Caco-2 (cell line): Measurements from ENCODE around the gene NXPH4. TPM values are rescaled to one million over a fixed set of nuclear protein-coding genes. Genes with fewer than 3 reads are reported as not detected.

ENCODE experiments used
- BruUV-seq: library from RNA; stranded (reverse); fragments of 400-500 nt; replicated peaks from 2 replicates; lab custom pipeline; 2021; lab: Mats Ljungman, UMichigan
- CTCF ChIA-PET: fragments of 300-600 bp; sonication (Branson Sonifier 250); formaldehyde crosslinking; loops from one replicate; lab custom pipeline; 2022; ENCODE audit warnings: antibody characterized with exemption; lab: Charles Lee
- POLR2A ChIA-PET: fragments of 300-600 bp; sonication (Branson Sonifier 250); formaldehyde crosslinking; loops from one replicate; lab custom pipeline; 2022; ENCODE audit warnings: antibody characterized with exemption; lab: Charles Lee
- DNase-seq, 2 experiments: peaks; one replicate each; pipeline versions ENCODE4 v3.0.0 to v3.0.0-alpha.2; 2020 to 2022
- H3K27me3 ChIP-seq: replicated peaks from 2 replicates; pipeline ENCODE4 v1.6.0; 2011; ENCODE audit warnings: low read length; ENCODE audit not compliant: control insufficient read depth, insufficient read depth
- H3K36me3 ChIP-seq: 2 replicates; pipeline ENCODE4 v1.5.1; 2011; ENCODE audit warnings: low read length; ENCODE audit not compliant: control insufficient read depth, insufficient read depth
- H3K4me1 ChIP-seq: fragments of 250-450 bp; sonication (Bioruptor Pico); 2 replicates; pipeline ENCODE4 v1.5.1; 2020; ENCODE audit warnings: mild to moderate bottlenecking
- H3K4me3 ChIP-seq: 2 replicates; pipeline ENCODE4 v1.5.1; 2011; ENCODE audit warnings: low read depth, mild to moderate bottlenecking, control low read depth, low read length
- H3K9me3 ChIP-seq: fragments of 250-450 bp; sonication (Bioruptor Pico); 2 replicates; pipeline ENCODE4 v1.5.1; 2020; ENCODE audit warnings: mild to moderate bottlenecking, moderate library complexity
- H3K27ac Mint-ChIP-seq: one replicate; pipeline ENCODE4 v1.8.0; 2022; ENCODE audit warnings: mixed read lengths; ENCODE audit not compliant: unreplicated experiment
- H3K27me3 Mint-ChIP-seq: one replicate; pipeline ENCODE4 v1.8.0; 2022; ENCODE audit warnings: mixed read lengths; ENCODE audit not compliant: insufficient read depth, unreplicated experiment
- H3K36me3 Mint-ChIP-seq: one replicate; pipeline ENCODE4 v1.8.0; 2022; ENCODE audit warnings: mild to moderate bottlenecking, mixed read lengths; ENCODE audit not compliant: insufficient read depth, unreplicated experiment
- H3K4me1 Mint-ChIP-seq: one replicate; pipeline ENCODE4 v1.8.0; 2022; ENCODE audit warnings: low read depth, mixed read lengths; ENCODE audit not compliant: unreplicated experiment
- H3K4me3 Mint-ChIP-seq: one replicate; pipeline ENCODE4 v1.8.0; 2022; ENCODE audit warnings: mild to moderate bottlenecking, moderate library complexity, mixed read lengths; ENCODE audit not compliant: unreplicated experiment
- H3K9me3 Mint-ChIP-seq: one replicate; pipeline ENCODE4 v1.8.0; 2022; ENCODE audit warnings: mixed read lengths; ENCODE audit not compliant: unreplicated experiment
- CTCF ChIP-seq, 2 experiments: fragments of 200-600 bp in 1 of 2; IDR thresholded peaks; 1 replicate in 1 of 2; 2 replicates in 1 of 2; pipeline versions ENCODE4 v1.5.1 to v1.8.0; 2011 to 2022; ENCODE audit warnings: antibody characterized with exemption in 1 of 2, control low read depth in 1 of 2, inconsistent platforms in 1 of 2, low read depth in 1 of 2, low read length in 1 of 2, mild to moderate bottlenecking in 1 of 2, moderate library complexity in 1 of 2; ENCODE audit not compliant: insufficient read depth in 1 of 2, severe bottlenecking in 1 of 2, unreplicated experiment in 1 of 2
- intact Hi-C: fragments of 100-400 bp; cut with micrococcal nuclease; formaldehyde crosslinking; loops from one replicate; pipeline ENCODE4 v1.10.0; 2022; ENCODE audit not compliant: unreplicated experiment
- total RNA-seq: library from RNA; stranded (reverse); gene quantifications from 2 replicates; pipeline ENCODE4 v1.2.3, GENCODE V29; 2022

Gene NXPH4
- total RNA-seq, 1 experiment from 2014 or later, result 10.0 TPM

GRCh38 chr12:57240066-57240921 lies 23.7 kb downstream of the NXPH4 start:
- H3K36me3 Mint-ChIP-seq, result peaks cover 63% of the 10 kb centered on the region
- intact Hi-C loops, result no loop called here
- POLR2A ChIA-PET, result interaction anchor here (0.5 to 3.3 kb wide), 5 partner anchors 11 to 240 kb away, joined by 3 to 36 read pairs (median 5); partner anchors contain the start of genes INHBE and SHMT2
- peaks cover 19% of the 10 kb centered on the region for H3K4me1 ChIP-seq
- peak in 1 of 2 experiments; percentile 0 for TF ChIP-seq CTCF (IDR thresholded peaks at IDR 0.05; ENCODE audit: insufficient read depth in 1 of 2, low read depth in 1 of 2, low read length in 1 of 2, severe bottlenecking in 1 of 2, unreplicated experiment in 1 of 2)
- peak overlapping the region; percentile 79 for H3K4me3 Mint-ChIP-seq
- TSS peak; percentile 55 for BruUV-seq
- peak overlapping the region; percentile 35 for H3K4me3 ChIP-seq
- H3K9me3 ChIP-seq, result no peaks in the 10 kb centered on the region
- peaks cover 9% of the 10 kb centered on the region for H3K27me3 ChIP-seq
- H3K27ac Mint-ChIP-seq, result peak overlapping the region; percentile 45
- DNase-seq, result peak; percentile 63 to 64
- H3K9me3 Mint-ChIP-seq, result no peaks in the 10 kb centered on the region
- peaks cover 7% of the 10 kb centered on the region for H3K27me3 Mint-ChIP-seq
- CTCF ChIA-PET, result interaction anchor here (0.7 to 6.4 kb wide), 7 partner anchors 11 to 219 kb away, joined by 3 to 80 read pairs (median 4); partner anchors contain the start of genes GLI1 and SHMT2
- H3K4me1 Mint-ChIP-seq, result peaks cover 43% of the 10 kb centered on the region
- H3K36me3 ChIP-seq, result no peaks in the 10 kb centered on the region

- ChIA-PET POLR2A (interaction anchor here (0.5 to 3.3 kb wide), 2 partner anchors 11 to 214 kb away, joined by 5 to 36 read pairs; partner anchors contain the start of genes INHBE and SHMT2), CTCF (interaction anchor here (0.5 to 6.4 kb wide), 5 partner anchors 11 to 212 kb away, joined by 3 to 80 read pairs (median 4); partner anchors contain the start of gene SHMT2)
- H3K4me3 ChIP-seq, result peak overlapping the region; percentile 35
- no peaks in the 10 kb centered on the region for H3K36me3 ChIP-seq
- peaks cover 19% of the 10 kb centered on the region for H3K4me1 ChIP-seq
- H3K4me3 Mint-ChIP-seq, result peak overlapping the region; percentile 79
- H3K9me3 Mint-ChIP-seq, result no peaks in the 10 kb centered on the region
- H3K9me3 ChIP-seq, result no peaks in the 10 kb centered on the region
- H3K4me1 Mint-ChIP-seq, result peaks cover 43% of the 10 kb centered on the region
- DNase-seq, result peak in 1 of 2 experiments; percentile 47
- intact Hi-C loops, result no loop called here
- peaks cover 9% of the 10 kb centered on the region for H3K27me3 ChIP-seq
- peaks cover 56% of the 10 kb centered on the region for H3K36me3 Mint-ChIP-seq
- peak overlapping the region; percentile 44 for H3K27ac Mint-ChIP-seq
- H3K27me3 Mint-ChIP-seq, result peaks cover 7% of the 10 kb centered on the region
- TF ChIP-seq CTCF (IDR thresholded peaks at IDR 0.05; ENCODE audit: insufficient read depth in 1 of 2, low read depth in 1 of 2, low read length in 1 of 2, severe bottlenecking in 1 of 2, unreplicated experiment in 1 of 2), result no peak
- no TSS peak for BruUV-seq
Measured at GRCh38 chr12:57240926-57241401, 24.4 kb downstream of the NXPH4 start.
